GM21619 (cell line): ENCODE data around the gene COL5A1.
"Not testable (repeated sequence)": the region's sequence is repeated elsewhere in the genome, so short reads cannot be mapped to it uniquely, and the experiment has no call there.

ENCODE experiments used
- ATAC-seq: cut with Tn5 transposase; IDR thresholded peaks from one replicate; pipeline ENCODE4 v1.9.1; 2021; ENCODE audit not compliant: unreplicated experiment

Gene COL5A1

GRCh38 chr9:134676361-134676760 is 34.8 kb downstream of the COL5A1 start:
- ATAC-seq: no peak

GRCh38 chr9:134676886-134677285 is 35.3 kb downstream of the COL5A1 start:
- no peak for ATAC-seq

- no peak for ATAC-seq
Observed at GRCh38 chr9:134677743-134678142, 36.1 kb downstream of the COL5A1 start.

- ATAC-seq: no peak
Observed at GRCh38 chr9:134678206-134678605, 36.6 kb downstream of the COL5A1 start.

- ATAC-seq: no peak
Observed at GRCh38 chr9:134678666-134679443, 37.3 kb downstream of the COL5A1 start.

- no peak for ATAC-seq
Observed at GRCh38 chr9:134679616-134680392, 38.2 kb downstream of the COL5A1 start.

- no peak for ATAC-seq
Observed at GRCh38 chr9:134680393-134681060, 38.9 kb downstream of the COL5A1 start.

GRCh38 chr9:134681061-134681661 is 39.6 kb downstream of the COL5A1 start:
- ATAC-seq: no peak

GRCh38 chr9:134682026-134682425 is 40.4 kb downstream of the COL5A1 start:
- ATAC-seq: no peak

- ATAC-seq: no peak
Observed at GRCh38 chr9:134682651-134683364, 41.2 kb downstream of the COL5A1 start.

GRCh38 chr9:134683714-134684374 is 42.2 kb downstream of the COL5A1 start:
- ATAC-seq: no peak

GRCh38 chr9:134684375-134684723 is 42.7 kb downstream of the COL5A1 start:
- ATAC-seq: no peak

- ATAC-seq: not testable (repeated sequence)
Observed at GRCh38 chr9:134684941-134685340, 43.3 kb downstream of the COL5A1 start.

GRCh38 chr9:134685784-134686183 is 44.2 kb downstream of the COL5A1 start:
- ATAC-seq: no peak

GRCh38 chr9:134686896-134687295 is 45.3 kb downstream of the COL5A1 start:
- ATAC-seq: no peak

- ATAC-seq: no peak
Observed at GRCh38 chr9:134687556-134687955, 46.0 kb downstream of the COL5A1 start.

- no peak for ATAC-seq
Observed at GRCh38 chr9:134688231-134688630, 46.6 kb downstream of the COL5A1 start.

- no peak for ATAC-seq
Observed at GRCh38 chr9:134688661-134689320, 47.2 kb downstream of the COL5A1 start.

- ATAC-seq: no peak
Observed at GRCh38 chr9:134689321-134690181, 47.9 kb downstream of the COL5A1 start.
